ENCODE results near the gene SLC25A2.

GRCh38 chr5:141272906-141273305 is 30.9 kb downstream of the SLC25A2 start:
- TF ChIP-seq CTCF (IDR thresholded peaks at IDR 0.05; ENCODE audit: low read depth, low read length, poor library complexity, severe bottlenecking) = peak; percentile 60
- no peak for TF ChIP-seq EZH2phosphoT487 (IDR thresholded peaks at IDR 0.05; ENCODE audit: borderline replicate concordance, low read length)

Data from DOHH2 (cell line).